GM12872 (cell line): ENCODE data around the gene AMDHD2.

ENCODE experiments used
- CTCF ChIP-seq: IDR thresholded peaks from 3 replicates; pipeline ENCODE4 v1.5.1; 2011; ENCODE audit warnings: low read depth, mild to moderate bottlenecking, low read length, moderate library complexity; ENCODE audit not compliant: insufficient read depth

The AMDHD2 gene

DNA sequence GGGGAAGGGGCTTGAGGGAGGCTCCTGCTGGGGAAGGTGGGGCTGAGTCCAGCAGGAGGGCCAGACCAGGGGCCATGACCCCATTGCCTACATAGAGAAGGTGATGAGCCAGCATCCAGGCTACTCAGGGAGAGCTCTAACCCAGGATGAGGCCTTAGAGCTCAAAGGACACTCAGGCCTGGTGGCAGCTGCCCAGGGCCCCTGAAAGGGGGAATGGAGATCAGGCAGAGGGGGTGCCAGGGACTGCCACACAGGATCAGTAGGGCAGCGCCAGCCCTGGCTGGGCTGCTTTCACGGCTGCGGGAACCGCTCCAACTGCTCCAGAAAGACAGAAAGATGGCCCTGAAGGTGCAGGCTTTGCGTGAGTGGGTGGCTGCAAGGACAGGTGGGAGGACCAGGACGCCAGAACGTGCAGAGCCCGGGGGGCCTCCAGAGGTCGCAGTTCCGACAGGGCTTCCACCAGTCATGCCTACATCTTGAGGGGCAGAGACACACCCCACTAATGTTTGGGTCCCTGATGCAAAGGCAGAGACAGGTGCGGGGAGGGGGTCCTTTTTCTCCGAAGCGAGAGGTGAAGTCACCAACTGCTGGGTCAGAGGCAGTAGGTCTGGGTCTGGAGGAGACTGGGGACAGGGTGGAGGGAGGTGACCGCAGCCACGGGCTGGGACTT, 7.3 kb upstream of the AMDHD2 start:
- TF ChIP-seq CTCF: peak; percentile 37; the same call in 1 of the 3 replicates

- no peak for TF ChIP-seq CTCF
Observed at GRCh38 chr16:2513405-2514332, 6.5 kb upstream of the AMDHD2 start, which contains the start of gene ATP6V0C. ATP6V0C (plus strand) TSS chr16:2513952; CDS start chr16:2514104, 152 bp downstream.

GRCh38 chr16:2514333-2515179, 5.6 kb upstream of the AMDHD2 start:
- no peak for TF ChIP-seq CTCF

DNA sequence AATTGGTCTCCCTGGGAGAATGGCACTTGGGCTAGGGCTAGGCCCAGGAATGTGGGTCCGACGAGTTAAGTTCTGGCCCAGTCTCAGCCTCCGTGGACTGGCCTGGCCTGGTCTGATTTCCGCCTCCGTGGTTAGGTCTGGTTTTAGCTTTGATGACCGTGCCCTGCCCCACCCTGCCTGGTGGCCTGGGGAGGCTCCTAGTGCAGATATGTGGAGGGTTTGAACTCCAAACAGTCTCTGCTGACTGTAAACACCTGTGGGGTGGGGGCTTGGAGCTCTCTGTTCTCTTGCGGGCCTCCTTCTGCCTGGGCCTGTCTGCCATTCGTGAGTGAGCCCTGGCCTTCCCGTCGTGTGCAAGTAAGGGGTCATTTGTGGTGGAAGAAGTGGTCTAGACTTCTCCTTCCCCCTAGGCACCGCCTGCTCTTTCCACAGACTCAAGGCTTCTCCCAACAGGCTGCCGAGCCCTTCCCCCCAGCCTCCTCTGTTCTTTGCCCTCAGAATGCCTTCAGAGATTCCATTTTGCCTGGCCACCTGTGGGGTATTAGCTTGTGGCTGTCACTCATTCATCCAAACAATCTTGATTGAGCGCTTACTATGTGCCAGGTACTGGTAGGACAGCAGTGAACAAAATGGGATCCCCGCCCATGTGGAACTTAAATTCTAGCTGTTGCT, 4.9 kb upstream of the AMDHD2 start:
- no peak for TF ChIP-seq CTCF

DNA sequence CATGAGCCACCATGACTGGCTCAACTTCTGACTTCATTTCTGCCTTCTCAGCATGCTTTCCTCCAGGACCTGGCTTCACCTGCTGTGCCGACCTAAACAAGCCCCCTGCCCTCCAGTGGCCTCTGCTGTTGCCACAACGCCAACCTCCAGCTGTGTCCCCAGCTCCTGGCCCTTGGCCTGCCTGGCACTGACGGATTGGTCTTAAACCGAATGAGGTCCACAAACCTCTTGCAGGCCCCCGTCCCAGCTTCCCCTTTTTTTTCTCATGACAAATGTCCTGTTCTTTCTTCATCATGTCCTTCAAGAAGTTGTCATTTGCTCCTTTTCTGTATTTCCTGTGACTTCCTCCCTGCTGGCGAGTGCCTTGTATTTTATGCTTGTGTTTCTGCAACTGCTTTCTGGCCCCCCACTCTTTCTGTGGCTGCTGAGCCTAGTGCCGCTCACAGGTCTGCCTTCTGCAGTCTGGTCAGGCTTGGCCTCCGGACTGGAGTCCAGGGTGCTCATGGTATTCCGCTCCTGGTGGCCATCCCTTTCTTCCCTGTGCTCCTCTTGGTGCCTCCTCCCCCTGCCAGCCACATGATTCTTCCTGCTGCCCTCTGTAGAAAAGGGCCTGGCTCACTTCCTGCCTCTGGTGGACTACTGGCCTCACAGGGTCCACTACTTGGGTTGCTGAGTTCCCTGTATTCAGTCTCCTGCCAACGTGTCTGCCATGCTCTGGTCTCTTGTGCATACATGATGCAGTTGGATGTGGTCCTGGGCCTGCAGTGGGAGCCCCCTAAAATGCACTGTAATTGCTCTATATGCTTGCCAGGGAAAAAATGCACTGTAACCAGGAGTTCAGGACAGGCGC, 3.6 kb upstream of the AMDHD2 start:
- no peak for TF ChIP-seq CTCF

GRCh38 chr16:2517954-2518605, 2.1 kb upstream of the AMDHD2 start:
- no peak for TF ChIP-seq CTCF
